ENCODE measurements around the gene SELENON.

SELENON gene

GRCh38 chr1:25810341-25811299 is 10.6 kb downstream of the SELENON start:
- no peak for DNase-seq

- DNase-seq, result no peak
Observed at GRCh38 chr1:25811384-25812082, 11.5 kb downstream of the SELENON start.

DNA sequence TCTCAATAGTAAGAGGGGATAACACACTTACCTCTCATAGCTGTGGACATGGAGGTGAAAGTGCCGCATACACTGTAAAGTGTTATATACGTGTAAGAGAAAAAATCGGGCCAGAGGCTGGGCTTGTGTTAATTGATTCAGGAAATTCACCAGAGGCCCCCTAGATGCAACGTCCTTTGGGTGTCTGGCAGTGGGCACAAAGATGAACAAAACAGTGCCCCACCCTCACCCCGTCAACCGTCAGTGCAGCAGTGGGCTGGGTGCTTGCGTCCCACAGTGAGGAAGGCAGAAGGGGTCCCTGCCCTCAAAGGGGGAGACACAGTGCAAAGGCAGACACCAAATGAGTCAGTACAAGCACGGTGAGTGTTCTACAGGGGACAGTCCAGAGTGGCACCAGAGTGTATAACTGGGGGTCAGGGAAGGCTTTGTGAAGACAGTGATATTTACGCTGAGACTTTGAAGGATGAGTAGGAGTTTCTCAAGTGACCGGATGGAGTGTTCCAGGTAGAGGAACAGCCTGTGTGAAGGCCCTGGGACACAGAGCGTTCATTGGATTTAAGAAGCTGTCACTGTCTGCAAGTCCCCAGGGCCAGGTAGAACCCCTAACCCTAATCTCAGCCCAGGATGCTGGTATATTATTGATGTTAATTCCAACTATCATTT is 13.2 kb downstream of the SELENON start:
- no peak for DNase-seq

GRCh38 chr1:25813734-25814471 is 13.9 kb downstream of the SELENON start:
- DNase-seq, result no peak

GRCh38 chr1:25814549-25815087 is 14.6 kb downstream of the SELENON start:
- DNase-seq, result no peak

DNA sequence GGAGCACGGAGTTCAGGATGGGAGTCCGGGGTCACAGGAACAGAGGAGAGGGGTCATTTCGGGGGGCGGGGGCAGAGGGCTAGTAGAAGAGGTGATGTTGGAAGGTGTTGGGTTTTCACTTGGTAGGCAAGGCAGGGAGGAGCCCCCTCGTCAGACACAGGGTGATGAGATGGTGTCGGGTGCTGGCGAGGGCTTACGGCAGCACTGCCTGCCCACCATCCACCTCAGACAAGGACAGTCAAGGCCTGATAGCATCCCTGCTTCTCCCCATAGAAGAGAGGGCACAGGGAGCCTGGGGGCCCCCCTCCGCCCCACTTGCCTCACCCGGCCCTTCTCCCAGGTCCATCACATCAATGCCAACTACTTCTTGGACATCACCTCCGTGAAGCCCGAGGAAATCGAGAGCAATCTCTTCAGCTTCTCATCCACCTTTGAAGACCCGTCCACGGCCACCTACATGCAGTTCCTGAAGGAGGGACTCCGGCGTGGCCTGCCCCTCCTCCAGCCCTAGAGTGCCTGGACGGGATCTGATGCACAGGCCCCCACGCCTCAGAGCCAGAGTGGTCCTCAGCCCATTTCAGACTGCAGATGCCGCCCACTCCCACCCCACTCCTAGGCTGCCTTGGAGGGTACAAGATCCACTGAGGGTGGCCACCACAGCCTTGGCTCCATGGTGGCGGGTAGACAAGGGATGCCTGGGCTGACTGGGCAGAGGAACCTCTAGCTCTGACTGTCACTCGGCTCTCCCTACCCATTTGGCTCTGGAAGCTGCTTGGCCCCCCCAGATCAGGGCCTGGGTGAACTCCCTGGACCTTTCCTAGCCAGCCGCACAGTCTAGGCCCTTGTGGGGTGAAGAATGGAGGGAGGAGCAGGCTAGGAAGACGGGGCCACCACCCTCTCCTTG is 15.5 kb downstream of the SELENON start:
- DNase-seq, result no peak

DNA sequence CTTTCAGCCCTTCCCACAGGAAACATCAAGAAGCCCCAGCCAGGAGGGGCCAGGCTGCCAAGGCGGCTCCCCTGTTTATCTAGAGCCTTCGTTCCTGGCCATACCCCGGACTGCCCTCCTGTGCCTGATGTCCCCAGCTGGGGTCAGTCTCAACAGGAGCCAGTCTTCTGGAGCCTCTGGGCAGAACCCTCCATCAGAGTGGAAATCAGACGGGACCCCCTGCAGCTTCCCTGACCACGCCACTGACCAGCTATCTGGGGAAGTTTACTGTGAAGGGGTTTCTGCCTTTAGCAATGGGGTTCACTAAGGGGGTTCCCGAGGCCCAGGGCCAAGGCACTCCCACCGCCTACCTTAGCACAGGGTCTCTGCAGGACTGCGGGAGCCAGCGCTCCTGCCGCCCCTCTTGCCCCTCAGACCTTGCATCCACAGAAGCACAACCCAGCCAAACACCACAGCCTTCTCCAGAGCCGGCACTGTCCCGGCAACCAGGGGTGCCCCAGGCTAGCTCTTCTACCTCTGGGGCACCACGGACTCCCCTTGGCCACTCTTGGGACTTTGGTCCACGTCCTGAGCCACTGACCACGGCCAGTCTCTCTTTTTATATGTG is 16.2 kb downstream of the SELENON start:
- no peak for DNase-seq

DNA sequence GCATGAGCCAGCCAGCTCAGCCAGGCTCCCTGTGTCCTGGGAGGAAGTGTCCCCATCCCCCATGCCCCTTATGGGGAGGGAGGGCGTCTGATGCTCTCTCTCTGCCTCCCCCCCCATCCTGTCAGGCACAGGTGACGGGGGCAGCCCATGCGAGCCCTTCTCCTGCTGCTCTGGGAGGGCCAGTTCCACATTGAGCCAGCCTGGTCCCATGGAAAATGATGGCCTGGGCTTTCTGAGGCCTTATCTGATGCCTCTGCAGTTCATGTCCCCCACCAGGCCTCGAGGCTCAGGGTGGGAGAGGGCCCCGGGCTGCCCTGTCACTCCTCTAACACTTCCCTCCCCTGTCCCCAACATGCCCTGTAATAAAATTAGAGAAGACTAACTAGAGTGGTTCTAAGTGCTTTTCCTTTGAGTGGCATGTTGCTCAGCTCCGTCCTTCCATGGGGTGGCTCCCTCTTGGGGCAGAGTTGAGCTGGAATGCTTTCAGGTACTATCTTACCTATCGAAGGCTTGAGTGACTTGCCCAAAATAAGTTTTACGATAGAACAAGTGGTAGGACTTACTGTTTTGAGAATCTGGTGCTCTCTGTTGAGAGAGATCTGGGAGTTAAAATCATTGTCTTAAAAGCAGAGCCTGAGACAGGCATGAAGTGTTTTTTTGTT is 18.0 kb downstream of the SELENON start:
- no peak for DNase-seq

GRCh38 chr1:25818569-25818968 is 18.6 kb downstream of the SELENON start:
- no peak for DNase-seq

DNA sequence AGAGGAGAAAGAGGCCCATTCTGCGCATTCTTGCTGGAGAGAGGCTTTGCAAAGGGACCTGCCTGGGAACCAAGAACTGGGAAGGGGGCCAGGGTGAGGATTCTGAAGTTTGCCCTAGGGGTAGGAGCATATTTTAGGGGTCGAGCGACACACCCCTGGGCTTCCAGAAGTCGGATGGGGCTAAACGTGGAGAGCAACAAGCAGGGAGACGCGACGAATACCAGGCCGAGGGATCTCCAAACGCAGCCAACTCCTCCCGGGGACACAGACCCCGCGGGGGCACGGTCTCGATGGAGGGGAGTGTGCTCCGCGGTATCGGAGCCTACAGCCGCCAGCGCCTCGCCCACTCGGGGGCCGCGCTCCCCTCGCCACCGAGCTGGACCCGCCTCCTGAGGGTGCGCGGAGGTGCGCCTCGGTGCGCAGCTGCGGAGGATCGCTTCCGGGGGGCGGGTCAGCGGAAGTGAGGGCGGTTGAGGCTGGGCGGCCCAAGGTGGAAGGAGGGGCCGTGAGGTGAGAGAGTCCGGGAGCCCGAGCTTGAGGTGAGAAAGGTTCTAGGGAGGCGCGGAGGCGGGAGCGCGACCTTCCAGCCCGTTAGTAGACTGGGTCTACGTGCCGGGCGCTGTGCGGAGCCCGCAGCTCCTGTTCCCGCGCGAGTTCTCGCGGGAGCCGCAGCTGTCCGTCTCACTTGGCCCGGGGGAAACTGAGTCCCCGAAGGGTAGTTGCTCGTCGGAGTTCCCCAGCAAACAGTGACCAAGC is 19.7 kb downstream of the SELENON start, which contains the start of gene MTFR1L:
Gene MTFR1L, plus strand, starts transcription at position 464 of the 756 bp plus-strand sequence. CDS start 3,151 bp downstream, outside the sequence.
- DNase-seq, result peak; percentile 82

GRCh38 chr1:25820247-25821111 is 20.5 kb downstream of the SELENON start:
- no peak for DNase-seq

GRCh38 chr1:25821112-25821476 is 21.1 kb downstream of the SELENON start:
- DNase-seq, result no peak

- peak; percentile 39 for DNase-seq
Observed at GRCh38 chr1:25821630-25822091, 21.7 kb downstream of the SELENON start.

DNA sequence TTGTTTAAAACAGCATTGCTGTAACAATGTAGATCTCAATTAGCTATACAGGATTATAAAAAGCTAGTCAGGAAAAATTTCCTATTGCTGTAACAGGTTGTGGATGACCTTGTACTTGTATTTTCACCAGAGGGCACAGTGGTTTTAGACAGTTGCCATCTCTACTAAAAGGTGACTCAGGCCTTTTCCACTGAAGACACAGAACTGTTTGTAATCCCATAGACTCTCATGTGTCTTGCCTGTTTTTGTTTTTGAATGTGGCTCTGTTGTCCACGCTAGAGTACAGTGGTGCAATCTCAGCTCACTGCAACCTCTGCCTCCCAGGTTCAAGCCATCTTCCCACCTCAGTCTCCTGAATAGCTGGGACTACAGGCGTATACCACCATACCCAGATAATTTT is 25.6 kb downstream of the SELENON start:
- DNase-seq, result no peak

DNA sequence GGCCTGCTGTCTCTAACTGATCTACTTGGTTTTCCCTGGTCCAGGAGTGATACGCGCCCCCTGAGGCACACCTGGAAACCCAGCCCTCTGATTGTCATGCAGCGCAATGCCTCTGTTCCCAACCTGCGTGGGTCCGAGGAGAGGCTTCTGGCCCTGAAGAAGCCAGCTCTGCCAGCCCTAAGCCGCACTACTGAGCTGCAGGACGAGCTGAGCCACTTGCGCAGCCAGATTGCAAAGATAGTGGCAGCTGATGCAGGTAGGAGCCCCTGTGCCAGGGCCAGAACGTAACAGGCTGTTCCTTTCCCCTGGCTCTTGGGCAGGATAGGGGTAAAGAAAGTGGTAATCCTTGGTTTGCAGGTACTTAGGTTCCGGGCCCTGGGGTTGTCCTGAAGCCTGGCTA is 26.6 kb downstream of the SELENON start:
- DNase-seq, result no peak

DNA sequence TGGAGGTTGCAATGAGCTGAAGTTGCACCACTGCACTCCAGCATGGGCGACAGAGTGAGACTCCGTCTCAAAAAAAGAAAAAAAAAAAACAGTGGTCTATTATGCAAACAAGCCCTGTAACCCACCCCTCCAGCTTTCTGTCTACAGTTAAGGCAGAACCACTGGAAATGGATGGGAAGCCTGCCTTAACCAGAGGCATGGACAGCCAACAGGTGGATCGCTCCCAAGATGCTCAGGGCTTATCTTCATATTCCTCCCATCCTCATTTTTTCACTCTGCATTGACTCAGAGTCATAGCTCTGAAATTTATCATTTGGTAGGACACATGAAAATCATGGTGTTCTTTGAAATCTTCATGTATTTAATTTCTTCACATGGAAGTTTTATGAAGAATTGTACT is 28.5 kb downstream of the SELENON start:
- no peak for DNase-seq

DNA sequence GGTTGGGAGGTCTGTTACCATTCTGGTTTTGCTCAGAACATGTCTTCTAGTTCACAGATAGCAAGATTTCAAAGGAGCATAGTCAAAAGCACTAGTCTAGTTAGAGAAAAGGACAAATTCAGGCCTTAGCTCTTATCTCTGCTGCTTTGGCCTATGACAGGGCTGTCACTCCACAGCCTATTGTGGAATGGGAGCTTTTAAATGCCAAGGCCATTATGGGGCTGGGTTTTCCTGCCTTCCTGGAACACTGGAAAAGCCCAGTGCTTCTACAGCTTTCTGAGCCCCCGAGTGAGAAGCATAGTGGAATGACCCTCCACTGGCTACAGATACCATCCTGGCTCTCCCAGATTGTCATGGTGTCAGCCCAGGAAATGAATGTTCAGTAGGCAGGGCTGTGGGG is 29.1 kb downstream of the SELENON start:
- no peak for DNase-seq

DNA sequence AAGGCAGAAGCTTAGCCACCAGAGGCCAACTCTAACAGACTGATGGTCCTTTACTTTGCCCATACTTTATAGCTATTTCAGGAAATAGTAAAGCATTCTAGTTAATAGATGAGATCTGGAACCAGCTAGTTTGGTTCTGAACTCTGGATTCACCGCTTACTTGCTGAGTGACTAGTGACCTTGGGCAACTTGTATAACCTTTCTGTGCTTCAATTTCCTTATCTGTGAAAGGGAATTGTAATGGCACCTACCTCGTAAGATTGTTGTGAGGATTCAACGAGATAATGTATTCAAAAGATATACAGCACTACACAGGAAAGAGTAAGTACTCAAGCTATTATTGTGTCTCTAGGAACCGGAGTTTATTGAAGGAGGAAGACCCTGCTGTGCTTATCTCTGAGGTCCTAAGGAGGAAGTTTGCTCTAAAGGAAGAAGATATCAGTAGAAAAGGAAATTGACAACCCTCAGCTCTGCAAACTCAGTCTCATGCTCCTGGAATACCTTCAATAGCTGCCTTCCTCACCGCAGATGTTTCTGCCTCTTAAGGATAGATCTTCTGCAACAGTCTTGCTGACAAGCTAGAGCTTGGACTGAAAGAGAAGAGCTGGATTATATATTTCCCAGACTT is 31.7 kb downstream of the SELENON start:
- no peak for DNase-seq

Data from NCI-H226 (cell line).